Measurements from ENCODE around the gene XIST.

GRCh38 chrX:73817393-73818199 is 34.9 kb downstream of the XIST start:
- no peak for TF ChIP-seq GATA2 (IDR thresholded peaks at IDR 0.05; ENCODE audit: low read depth, low read length)
- no peak for TF ChIP-seq GATA3 (IDR thresholded peaks at IDR 0.05; ENCODE audit: low read depth, low read length)
